HG02571 (cell line): Measurements from ENCODE around the gene AP3B2.

ENCODE experiments used
- ATAC-seq: cut with Tn5 transposase; IDR thresholded peaks from one replicate; pipeline ENCODE4 v1.9.1; 2021; ENCODE audit warnings: mild to moderate bottlenecking, moderate library complexity; ENCODE audit not compliant: unreplicated experiment

The AP3B2 gene

DNA sequence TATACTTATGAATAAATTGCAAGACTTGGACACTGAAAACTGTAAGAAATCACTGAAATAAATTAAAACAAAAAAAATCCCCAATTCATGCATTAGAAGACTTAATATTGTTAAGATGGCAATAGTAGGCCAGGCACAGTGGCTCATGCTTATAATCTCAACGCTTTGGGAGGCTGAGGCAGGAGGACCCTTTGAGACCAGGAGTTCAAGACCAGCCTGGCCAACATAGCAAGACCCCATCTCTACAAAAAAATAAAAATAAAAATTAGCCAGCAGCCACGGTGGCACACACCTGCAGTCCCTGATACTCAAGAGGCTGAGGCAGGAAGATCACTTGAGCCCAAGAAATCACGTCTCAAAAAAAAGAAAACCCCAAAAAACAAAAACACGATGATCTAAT is 98.3 kb downstream of the AP3B2 start:
- no peak for ATAC-seq
